Osteocyte (in vitro differentiated cells): ENCODE results near the gene EFNB3. TPM values are rescaled to one million over a fixed set of nuclear protein-coding genes. Genes with fewer than 3 reads are reported as not detected.

ENCODE experiments used
- DNase-seq: peaks from one replicate; pipeline ENCODE4 v3.0.0; 2021; ENCODE audit warnings: mixed read lengths; ENCODE audit not compliant: unreplicated experiment; ENCODE audit errors: extremely low spot score
- H3K27ac Mint-ChIP-seq: one replicate; pipeline ENCODE4 v1.8.0; 2021; ENCODE audit warnings: mild to moderate bottlenecking, mixed read lengths; ENCODE audit not compliant: unreplicated experiment
- H3K27me3 Mint-ChIP-seq: one replicate; pipeline ENCODE4 v1.8.0; 2021; ENCODE audit warnings: mixed read lengths; ENCODE audit not compliant: unreplicated experiment
- H3K36me3 Mint-ChIP-seq: one replicate; pipeline ENCODE4 v1.8.0; 2021; ENCODE audit warnings: mixed read lengths; ENCODE audit not compliant: unreplicated experiment
- H3K4me1 Mint-ChIP-seq: one replicate; pipeline ENCODE4 v1.8.0; 2021; ENCODE audit warnings: mixed read lengths; ENCODE audit not compliant: unreplicated experiment
- H3K4me3 Mint-ChIP-seq: one replicate; pipeline ENCODE4 v1.8.0; 2021; ENCODE audit warnings: mild to moderate bottlenecking, moderate library complexity, mixed read lengths; ENCODE audit not compliant: unreplicated experiment
- H3K9me3 Mint-ChIP-seq: one replicate; pipeline ENCODE4 v1.8.0; 2021; ENCODE audit warnings: mixed read lengths; ENCODE audit not compliant: unreplicated experiment
- total RNA-seq: library from RNA; stranded (reverse); gene quantifications from 2 replicates; pipeline ENCODE4 v1.2.1, GENCODE V29; 2021
- TF ChIP-seq, protein P1 (sequence below): fragments of 200-600 bp; sonication (generic); IDR thresholded peaks from 2 replicates; pipeline ENCODE4 v1.5.0; 2021; ENCODE audit warnings: antibody characterized with exemption, mild to moderate bottlenecking, moderate library complexity

The EFNB3 gene
- total RNA-seq, 1 donor from 2014 or later: 12.7 TPM

DNA sequence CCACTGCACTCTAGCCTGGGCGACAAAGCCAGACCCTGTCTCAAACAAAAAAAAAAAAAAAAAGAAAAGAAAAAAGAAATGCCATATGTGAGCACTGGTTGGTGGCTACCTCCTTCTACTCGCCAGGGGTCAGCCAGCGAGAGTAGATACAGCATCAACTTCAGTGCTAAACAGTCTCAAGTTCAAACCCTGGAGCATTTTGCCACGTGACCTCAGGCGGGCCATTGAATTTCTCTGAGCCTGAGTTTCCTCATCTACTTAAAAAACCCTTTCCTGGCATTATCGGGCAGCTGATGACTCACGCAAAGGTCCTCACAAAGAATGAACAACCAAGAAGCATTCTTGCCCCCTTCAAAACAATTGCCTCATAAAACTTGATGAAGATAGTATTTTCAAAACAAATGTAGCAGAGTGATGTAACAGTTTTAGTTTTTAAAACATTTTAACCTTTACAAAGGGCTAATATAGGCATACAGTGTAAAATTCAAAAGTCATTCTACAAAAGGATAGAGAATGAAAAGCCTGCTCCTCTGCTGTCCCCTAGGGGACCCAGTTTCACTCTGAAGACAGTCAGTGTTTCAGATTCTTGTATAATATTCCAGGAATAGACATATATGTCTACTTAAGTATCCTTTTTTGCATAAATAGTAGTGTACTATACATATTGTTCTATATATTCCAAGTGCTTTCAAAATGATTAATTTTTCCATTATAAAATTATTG, 40.9 kb downstream of the EFNB3 start:
- H3K27ac Mint-ChIP-seq: peak overlapping the region; percentile 58
- TF ChIP-seq, protein P1, sequence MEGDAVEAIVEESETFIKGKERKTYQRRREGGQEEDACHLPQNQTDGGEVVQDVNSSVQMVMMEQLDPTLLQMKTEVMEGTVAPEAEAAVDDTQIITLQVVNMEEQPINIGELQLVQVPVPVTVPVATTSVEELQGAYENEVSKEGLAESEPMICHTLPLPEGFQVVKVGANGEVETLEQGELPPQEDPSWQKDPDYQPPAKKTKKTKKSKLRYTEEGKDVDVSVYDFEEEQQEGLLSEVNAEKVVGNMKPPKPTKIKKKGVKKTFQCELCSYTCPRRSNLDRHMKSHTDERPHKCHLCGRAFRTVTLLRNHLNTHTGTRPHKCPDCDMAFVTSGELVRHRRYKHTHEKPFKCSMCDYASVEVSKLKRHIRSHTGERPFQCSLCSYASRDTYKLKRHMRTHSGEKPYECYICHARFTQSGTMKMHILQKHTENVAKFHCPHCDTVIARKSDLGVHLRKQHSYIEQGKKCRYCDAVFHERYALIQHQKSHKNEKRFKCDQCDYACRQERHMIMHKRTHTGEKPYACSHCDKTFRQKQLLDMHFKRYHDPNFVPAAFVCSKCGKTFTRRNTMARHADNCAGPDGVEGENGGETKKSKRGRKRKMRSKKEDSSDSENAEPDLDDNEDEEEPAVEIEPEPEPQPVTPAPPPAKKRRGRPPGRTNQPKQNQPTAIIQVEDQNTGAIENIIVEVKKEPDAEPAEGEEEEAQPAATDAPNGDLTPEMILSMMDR: peak; percentile 19

DNA sequence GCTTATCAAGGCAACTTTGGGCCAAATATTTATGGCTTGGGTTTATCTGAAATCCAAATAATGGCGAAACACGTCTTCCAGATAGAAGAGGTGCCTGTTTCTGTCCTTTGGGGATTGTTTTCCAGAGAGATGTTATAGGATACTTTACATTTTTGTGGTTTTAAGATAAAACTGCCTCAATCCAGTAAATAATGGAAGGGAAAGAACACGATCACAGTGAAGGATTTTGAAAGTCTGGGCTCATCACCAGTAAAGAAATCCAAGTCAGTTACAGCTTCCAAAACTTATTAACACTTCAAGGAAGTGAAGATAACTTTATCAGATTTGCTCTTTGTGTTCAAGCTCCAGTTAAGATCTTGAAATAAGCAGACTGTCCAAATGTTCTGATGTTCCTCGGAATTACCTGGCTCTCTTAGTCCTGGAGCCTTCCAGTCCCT, 42.7 kb downstream of the EFNB3 start:
- TF ChIP-seq, protein P1: no peak
- Mint-ChIP-seq H3K27me3 (no peaks in the 10 kb centered on the region), H3K4me3 (no peak overlapping the region), H3K36me3 (no peaks in the 10 kb centered on the region), H3K4me1 (peaks cover 30% of the 10 kb centered on the region), H3K27ac (peak overlapping the region; percentile 57), H3K9me3 (peaks cover 5% of the 10 kb centered on the region)
- DNase-seq: no peak

More for the DNA sequence above, 40.9 kb downstream of the EFNB3 start:
- Mint-ChIP-seq H3K4me1 (peaks cover 30% of the 10 kb centered on the region), H3K4me3 (no peak overlapping the region), H3K36me3 (no peaks in the 10 kb centered on the region), H3K9me3 (peaks cover 5% of the 10 kb centered on the region), H3K27me3 (peaks cover 4% of the 10 kb centered on the region)
- DNase-seq: no peak

DNA sequence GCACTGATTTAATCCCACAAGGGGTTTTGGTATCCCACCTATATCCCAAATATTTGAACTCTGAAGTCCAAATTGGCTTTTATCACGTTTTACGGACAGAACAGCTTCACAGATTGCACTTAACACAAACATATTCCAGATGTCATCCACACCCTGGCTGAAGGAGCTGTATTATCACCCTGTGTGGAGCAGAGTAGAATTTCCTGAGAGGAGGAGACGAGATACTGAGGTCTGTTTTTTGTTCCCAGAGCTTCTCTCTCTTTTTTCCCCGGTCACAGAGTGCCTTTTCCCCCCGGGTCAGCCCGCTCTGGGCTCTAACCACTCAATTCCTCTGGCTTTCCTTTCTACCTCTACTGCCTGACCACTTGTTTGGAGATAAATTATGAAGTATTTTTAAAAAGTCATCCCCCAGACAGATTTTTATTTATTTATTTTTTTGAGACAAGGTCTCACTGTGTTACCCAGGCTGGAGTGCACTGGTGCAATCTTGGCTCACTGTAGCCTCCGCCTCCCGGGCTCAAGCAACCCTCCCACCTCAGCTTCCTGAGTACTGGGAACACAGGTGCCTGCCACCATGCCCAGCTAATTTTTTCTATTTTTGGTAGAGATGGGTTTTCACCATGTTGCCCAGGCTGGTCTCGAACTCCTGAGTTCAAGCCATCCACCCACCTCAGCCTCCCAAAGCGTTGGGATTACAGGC, 43.2 kb downstream of the EFNB3 start:
- TF ChIP-seq, protein P1: no peak
- Mint-ChIP-seq H3K27ac (peak overlapping the region; percentile 57), H3K27me3 (no peaks in the 10 kb centered on the region), H3K4me1 (peaks cover 30% of the 10 kb centered on the region), H3K4me3 (no peak overlapping the region), H3K36me3 (no peaks in the 10 kb centered on the region), H3K9me3 (peaks cover 5% of the 10 kb centered on the region)
- DNase-seq: no peak

DNA sequence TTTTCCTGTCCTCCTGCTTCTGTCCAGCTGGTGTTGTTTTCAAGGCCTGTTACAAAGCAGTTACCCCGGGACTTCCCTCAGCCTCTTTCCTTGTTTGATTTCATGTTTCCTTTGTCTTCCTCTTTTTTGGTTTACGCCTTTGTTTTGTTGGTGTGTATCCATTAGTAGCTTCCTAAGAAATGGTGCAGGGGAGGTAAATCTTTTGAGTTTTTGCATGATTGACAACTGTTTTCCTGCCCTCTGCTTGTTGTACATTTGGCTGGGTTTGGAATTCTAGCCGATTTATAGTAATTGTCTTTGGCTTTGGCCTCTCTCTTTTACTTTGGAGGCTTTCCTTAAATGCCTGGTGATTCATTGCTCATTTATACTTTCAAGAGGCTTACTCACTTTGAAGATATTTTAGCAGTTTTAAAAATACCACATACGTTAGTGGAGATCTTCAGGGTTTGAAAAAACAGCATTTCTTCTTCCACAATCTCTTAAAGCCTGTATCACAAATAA, 45.4 kb downstream of the EFNB3 start:
- Mint-ChIP-seq H3K27ac (peak overlapping the region; percentile 39), H3K36me3 (no peaks in the 10 kb centered on the region), H3K4me3 (no peak overlapping the region), H3K4me1 (peaks cover 29% of the 10 kb centered on the region), H3K9me3 (peaks cover 5% of the 10 kb centered on the region), H3K27me3 (no peaks in the 10 kb centered on the region)
- no peak for DNase-seq
- TF ChIP-seq, protein P1: no peak

DNA sequence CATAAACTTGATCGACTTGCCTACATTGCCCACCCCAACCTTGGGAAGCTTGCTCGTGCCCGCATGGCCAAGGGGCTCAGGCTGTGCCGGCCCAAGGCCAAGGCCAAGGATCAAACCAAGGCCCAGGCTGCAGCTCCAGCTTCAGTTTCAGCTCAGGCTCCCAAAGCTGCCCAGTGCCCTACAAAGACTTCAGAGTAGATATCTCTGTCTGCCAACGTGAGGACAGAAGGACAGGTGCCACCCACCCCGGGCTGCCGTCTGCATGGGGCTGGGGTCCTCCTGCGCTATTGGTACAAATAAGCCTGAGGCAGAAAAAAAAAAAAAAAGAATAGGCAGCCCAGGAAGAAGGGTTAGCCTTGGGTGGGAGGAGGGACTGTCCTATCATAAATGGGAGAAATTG, 49.7 kb downstream of the EFNB3 start:
- DNase-seq: no peak
- TF ChIP-seq, protein P1: no peak
- Mint-ChIP-seq H3K9me3 (peaks cover 5% of the 10 kb centered on the region), H3K27me3 (no peaks in the 10 kb centered on the region), H3K36me3 (no peaks in the 10 kb centered on the region), H3K27ac (no peak overlapping the region), H3K4me1 (peaks cover 4% of the 10 kb centered on the region), H3K4me3 (no peak overlapping the region)
